HG03575 (cell line): ENCODE results near the gene GLS.
"Not testable (repeated sequence)": the region's sequence is repeated elsewhere in the genome, so short reads cannot be mapped to it uniquely, and the experiment has no call there.

Source experiments
- ATAC-seq: cut with Tn5 transposase; IDR thresholded peaks from one replicate; pipeline ENCODE4 v1.9.1; 2021; ENCODE audit not compliant: unreplicated experiment, insufficient number of reproducible peaks, low FRiP score; ENCODE audit errors: extremely low read depth

GLS gene

DNA sequence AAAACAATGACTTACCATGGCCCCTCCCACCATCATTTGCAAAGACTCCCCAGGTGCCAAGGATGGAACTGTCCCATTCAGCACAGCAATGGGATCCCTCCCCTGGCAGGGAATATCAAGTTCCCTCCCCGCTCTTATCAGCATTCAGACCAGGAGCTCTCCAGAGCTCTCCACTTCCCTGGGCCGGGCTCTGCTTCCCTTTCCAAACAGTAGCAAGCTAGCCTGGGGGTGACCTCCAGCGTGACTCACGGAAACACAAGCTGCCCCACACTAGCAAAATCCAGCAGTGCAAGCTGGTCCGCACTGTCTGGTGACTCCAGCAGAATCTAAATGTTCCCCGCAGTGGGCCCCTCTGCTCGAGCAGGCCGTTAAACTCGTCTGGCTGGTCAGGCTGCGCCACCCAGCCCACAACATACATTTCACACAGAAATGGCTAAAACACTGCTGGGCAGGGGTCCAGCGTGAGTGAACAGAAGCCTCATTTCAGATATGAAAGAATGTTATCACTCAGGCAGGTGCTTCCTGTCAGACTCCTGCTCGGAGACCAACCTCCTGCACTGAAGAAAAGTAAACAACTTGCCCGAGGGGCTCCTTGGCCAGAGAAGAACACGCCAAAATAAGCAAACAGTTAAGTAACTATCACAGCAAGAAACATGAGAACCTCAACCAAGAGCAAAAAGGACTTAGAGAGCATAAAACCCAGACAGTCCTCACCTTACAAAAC lies 99.4 kb downstream of the GLS start:
- ATAC-seq, result no peak

DNA sequence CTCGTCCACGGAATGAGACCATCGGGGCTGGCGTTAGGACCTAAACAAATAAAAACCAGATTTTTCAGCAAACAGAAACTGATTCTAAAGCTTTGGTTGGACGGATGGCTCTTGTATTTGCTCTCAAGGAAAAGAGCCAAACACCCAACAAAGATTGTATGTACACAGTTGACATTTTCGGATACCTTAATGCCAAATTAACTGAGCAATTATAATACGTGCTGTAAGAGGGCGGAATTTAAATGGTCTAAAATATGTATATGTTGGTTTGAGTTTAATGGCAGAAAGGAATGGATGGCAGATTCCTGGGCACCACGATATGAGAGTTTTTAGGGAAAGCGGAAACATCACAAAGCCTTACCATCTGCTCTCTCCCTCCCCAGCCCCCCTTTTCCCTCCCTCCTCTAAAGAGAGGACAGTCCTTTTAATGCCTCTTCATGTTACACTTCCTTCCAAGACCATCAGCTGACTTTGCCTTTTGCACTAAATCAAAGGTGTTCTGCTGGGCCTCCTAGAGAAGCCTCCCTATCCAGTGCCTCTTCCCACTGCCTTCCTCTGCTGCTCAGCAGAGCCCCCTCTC lies 100.1 kb downstream of the GLS start:
- ATAC-seq, result no peak

DNA sequence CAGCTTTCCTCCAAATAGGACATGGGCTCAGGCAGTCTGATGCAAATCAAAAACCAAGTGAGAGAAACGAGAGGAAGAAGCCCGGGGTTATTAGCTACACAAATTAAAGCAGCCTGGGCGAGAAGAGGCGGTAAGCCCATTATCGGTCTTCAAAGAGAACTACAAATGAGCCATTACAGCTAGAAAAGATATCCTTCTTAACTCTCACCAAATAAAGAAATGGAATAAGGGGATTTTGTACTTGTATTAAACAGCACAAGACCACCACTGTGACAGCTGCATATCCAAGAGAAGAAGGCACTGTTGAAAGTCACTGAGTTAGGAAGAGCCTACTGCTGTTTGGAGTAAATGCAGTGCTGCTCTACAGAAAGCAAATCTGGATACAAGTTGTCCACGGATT lies 100.7 kb downstream of the GLS start:
- no peak for ATAC-seq

DNA sequence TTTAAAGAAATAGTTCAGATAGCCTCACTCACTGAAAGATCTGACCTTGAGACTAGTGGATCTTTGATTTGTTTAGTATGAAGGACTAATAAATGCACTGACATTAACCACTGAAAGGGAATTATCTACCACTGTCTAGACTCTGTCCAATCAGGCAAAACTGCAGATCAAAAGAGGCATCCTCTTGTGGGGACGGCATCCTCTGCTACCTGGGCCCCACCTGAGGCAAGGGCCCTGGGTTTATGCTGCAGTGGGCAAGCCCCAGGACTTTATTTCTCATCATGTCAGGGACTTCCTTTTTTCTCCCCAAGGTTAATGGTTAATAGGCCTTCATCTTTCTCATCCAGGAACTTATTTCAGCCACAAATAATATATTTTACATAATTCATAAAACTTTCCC lies 101.1 kb downstream of the GLS start:
- ATAC-seq, result no peak

DNA sequence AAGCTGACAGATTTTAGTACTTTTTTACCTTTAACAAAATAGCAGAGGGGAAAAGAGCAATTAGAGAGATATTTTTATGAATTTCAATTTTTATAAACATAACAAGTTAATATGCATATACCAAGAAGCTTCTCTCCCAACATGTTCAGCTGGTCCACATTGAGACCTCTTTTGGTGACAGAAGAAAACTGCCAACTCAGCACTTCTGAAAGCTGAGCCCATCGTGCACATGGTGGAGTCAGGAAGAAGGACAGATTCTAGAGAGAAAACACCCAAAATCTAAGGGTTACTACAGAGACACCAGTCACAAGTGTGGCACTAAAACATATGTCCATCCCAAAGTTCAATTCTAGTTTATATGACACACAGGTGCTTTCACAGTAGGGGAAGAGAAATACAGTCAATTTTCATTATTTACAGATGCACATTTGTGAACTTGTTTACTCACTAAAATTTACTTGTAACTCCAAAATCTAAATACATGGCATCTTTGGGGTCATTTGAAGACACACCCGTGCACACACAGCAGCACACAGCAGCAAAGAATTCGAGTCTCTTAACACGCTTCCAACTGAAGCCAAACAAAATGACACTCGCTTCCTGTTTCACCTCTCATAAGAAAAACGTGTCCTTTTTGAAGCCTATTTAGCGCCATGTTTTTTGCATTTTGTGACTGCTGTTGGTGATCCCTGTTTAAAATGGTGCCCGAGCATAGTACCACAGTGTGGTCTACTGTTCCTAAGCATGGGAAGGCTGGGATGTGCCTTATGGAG lies 101.8 kb downstream of the GLS start:
- ATAC-seq, result no peak

DNA sequence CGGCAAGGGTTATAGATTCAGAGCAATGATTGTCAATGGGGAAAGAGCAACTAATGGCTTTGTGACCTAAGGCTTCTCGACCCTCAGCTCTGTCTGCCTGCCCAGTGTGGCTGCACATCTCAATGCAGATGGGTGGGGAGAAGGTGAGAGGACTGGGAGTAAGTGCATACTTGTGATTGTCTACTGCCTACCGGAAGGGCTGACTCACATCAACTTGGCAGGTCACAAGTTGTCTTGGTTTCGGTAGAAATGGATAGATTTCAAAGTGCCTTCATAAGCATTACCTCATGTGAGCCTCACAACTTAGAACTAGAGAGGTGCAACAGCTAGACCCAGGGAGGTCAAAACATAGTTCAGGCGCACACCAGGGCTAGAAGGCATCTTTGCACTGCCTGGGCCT lies 104.0 kb downstream of the GLS start:
- no peak for ATAC-seq

DNA sequence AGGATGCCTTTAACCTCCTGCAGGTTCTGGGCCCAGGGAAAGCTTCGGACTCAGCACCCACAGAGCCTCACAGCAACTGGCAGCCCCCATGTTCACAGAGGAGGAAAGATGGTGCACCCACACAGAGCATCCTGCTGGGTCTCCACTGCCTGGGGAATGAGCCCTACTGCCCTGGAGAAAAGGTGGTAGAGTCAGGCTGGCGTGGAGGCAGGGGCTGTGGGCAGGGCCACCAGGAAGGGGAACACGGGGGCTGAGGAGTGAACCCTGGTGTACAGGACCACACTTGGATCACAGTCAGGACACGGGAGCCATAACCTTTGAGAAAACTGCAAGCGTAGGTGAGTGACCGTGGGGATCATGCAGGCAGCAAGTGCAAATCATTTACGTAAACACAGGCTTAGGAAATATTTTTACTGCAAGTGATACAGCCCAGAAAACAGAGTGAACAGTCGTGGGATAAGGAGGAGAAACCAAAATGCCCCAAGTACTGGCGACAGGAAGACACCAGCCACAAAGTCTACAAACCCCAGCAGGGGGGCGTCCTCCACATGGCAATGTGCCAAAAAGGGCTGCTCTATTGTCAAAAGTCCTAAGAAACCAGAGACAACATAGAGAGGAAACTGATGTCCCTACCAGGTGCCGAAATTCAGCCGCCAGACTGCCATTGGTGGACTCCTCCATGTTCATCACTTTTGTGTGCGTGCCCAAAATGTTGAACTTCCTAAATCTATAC lies 105.8 kb downstream of the GLS start:
- ATAC-seq, result no peak

DNA sequence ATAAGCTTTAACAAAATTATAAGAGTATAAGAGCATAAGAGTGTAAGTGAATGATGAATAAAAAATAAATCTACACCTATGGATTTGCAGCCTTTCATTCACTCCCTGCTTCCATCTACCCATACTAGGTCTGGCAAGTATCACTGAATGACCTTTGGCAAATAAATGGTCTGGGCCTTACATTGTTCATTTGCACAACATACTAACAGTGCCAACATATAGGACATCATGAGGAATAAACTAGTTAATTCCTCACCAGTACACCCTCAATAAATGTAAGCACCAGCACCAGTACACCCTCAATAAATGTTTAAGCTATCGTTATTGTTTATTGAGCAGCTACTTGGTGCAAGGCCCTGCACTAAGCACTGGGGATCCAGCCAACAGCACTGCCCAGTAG lies 106.5 kb downstream of the GLS start:
- ATAC-seq, result no peak

DNA sequence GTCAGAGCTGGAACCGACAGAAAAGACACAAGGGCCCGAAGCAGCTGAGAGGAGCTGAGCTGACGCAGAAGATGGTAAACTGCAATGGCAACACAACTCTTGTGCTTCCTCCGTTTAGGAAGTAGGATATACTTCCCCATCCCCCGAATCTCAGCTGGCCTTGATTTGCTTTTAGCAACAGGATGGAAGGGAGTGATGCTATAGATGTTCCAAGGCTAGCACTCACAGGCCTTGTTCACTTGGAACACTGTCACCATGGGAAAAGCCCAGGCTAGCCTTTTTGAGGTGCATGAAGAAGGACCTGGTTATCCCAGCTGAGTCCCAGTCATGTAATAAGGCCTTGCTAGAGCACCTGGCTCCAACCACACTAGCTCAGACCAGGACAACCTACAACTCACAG lies 107.3 kb downstream of the GLS start:
- no peak for ATAC-seq

DNA sequence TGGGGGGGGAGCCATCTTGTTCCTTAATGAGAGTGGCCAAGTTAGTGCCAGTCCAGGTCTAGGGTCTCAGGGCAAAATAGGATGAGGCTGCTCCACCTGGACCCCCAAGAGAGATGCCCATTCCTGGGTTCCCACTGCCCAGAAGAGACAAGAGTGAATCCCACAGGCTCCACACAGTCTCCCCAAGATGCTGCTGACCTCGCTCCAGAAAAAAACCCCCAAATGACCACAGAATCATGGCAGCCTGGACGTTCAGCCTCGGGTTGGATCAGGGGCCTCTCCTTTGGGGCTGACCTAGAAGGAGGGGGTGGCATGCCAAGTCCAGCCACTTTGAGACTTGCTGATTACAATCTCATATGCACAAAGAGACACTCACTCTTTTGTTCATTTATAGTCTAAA lies 108.3 kb downstream of the GLS start:
- no peak for ATAC-seq

DNA sequence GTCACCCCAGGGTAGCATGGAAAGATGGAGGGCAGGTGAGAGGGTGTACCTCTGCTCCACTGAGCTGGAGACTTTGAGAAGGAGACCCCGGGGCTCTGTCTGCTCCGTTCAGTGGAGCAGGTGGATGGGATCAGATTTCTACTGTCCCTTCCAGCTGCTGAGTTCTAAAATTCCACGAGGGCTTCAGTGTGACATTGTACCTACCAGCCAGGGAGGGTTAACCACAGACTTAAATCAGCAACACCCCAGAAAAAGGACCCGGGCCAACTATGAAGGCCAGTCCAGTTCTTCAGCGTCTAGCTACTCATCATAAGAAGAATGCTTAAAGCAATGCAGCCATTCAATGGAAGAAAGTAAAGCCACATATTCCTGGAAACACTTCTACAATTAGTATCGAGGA lies 109.5 kb downstream of the GLS start:
- ATAC-seq, result no peak

DNA sequence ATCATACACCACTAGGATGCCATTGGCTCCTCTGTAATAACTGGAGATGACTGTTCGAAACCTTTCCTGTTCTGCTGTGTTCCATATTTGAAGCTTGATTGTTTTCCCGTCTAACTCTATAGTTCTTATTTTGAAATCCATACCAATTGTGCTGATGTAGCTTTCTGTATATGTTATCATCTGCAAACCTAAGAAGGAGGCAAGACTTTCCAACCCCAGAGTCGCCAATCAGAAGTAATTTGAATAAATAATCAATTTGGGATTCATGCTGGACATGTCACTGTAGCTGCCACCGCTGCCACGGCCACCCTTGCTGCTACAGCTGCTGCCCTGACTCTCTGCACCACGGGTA lies 112.6 kb downstream of the GLS start:
- no peak for ATAC-seq

DNA sequence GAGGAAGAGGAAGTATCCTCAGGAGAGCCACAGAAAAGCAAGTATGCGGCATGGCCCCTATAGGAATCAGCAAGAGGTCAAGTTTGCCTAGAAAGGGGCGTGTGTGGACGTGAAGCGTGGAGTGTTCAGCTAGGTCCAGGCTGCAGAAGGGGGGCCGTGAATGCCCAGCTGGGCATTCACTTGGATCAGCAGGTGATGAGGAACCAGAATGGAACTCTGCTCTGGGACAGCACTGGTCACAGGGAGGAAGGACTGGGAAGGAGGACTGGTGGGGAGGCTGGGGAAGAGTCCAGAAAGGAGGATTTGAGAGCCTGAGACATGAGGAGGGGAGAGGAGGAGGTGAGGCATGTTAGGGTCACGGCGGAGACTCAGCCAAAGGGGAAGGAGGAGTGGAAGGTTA lies 113.5 kb downstream of the GLS start:
- no peak for ATAC-seq

DNA sequence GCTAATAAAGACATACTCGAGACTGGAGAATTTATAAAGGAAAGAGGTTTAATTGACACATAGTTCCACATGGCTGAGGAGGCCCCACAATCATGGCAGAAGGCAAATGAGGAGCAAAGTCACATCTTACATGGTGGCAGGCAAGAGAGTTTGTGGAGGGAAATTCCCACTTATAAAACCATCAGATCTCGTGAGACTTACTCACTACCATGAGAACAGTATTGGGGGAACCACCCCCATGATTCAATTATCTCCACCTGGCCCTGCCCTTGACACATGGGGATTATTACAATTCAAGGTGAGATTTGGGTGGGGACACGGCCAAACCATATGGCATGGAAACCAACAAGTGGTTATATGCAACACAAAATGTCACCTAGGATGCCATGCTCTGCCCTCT lies 114.7 kb downstream of the GLS start:
- not testable (repeated sequence) for ATAC-seq

DNA sequence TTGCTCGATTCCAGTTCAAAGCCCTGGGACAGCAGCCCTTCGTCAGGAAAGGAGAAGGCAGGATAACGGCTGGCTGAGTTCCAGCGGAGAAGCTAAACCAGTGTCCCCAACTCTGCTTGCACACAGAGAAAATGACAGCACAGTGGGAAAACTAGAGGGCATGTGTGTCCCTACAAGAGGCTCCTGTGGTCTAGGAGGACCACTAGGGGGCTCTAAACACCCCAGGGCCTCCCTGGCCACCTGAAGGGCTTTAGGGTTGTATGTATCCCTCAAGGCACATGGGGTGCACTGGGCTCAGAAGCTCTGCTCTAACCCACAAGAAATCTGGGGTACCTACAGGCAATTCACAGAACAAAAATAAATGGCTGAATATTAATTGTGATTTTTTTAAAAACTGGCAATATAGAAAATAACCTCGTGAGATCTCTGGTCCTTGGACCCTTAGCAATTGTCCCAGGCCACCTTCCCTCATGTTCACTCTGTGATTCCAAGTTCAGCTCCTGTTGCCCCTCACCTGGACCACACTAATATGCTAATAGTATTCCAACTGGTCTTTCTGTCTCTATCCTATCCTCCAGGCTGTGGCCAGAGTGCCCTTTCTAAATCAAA lies 115.8 kb downstream of the GLS start:
- no peak for ATAC-seq

DNA sequence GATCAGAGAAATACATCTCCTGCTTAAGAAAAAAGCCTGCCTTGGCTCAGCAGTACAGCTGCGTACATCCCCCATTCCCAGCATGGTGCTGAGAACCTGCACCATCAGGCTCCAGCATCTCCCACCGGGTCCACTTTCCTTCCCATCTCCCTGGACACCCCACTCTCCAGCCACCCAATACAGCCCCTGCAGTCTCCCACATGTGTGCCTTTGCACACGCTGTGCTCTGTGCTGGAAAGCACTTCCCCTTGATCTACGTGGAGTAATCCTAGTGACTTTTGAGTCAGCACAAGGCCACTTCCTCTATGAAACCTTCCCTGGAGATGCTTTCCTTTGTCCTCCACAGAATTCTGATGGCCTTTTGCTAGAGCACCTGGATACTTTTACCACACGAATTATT lies 116.3 kb downstream of the GLS start:
- no peak for ATAC-seq

DNA sequence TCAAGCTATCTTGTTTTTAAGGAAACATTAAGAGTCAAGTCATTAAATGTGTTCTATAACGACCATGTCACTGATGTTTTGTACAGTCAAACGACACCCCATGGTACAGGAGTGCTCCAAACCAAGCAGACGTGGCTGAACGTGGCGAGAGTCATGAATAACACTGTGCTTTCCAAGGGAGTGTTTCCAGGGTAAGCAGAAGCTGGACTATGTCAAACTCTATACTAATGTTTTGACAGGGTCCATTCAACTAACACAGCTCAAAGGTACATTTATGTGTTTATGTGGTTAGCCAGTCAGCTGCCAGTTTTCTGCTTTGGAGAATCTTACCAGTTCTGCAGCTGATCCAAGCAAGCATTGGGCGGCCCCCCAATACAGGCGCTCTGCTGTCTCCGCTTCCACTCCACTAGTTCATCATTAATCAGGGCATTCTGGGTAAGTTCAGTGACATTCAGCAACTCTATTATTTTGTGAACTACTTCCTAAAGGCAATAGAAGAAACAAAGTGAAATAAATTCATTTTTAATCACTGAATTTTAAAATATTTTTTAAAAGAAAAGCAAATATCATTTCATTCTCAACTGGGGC lies 117.0 kb downstream of the GLS start:
- no peak for ATAC-seq

DNA sequence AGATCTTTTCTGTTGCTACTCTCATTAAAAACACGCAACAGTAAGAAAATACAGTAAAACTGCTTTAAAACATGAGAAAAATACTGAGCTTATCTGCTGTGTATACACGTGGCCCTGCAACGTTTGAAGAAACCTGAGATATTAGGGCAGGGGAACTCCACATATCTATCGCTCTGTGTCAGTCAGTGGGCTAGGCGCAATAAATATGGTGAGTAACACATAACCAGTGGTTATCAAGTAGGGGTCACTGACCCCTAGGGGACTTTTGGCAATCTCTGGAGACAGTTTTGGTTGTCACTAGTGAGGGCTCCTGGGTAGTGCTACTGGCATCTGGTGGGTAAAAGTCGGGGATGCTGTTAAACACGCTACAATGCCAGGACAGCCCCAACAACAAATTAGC lies 118.4 kb downstream of the GLS start:
- ATAC-seq, result no peak
